ENCODE measurements around the gene BRF1.
"Not testable (repeated sequence)": the region's sequence is repeated elsewhere in the genome, so short reads cannot be mapped to it uniquely, and the experiment has no call there.

DNA sequence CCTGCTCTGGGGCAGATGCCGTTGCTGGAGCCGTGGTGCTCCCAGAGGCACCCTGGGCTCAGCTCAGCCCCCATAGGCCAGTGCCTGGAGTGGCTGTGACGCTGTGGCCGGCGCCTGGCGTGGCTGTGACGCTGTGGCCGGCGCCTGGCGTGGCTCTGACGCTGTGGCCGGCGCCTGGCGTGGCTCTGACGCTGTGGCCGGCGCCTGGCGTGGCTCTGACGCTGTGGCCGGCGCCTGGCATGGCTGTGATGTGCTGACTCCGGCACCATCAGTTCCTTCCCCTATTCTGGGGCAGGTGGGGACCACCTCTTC, 34.4 kb upstream of the BRF1 start:
- TF ChIP-seq CTCF (IDR thresholded peaks at IDR 0.05; ENCODE audit: low read depth, low read length, poor library complexity, severe bottlenecking); EZH2phosphoT487 (IDR thresholded peaks at IDR 0.05; ENCODE audit: borderline replicate concordance, low read length): not testable (repeated sequence)

Data from DOHH2 (cell line).